SHP77 (cell line): ENCODE data around the gene DIP2C.
"Not testable (repeated sequence)": the region's sequence is repeated elsewhere in the genome, so short reads cannot be mapped to it uniquely, and the experiment has no call there.

Source experiments
- DNase-seq, 2 experiments: peaks; one replicate each; lab custom pipeline; 2025; lab: John Stamatoyannopoulos, UW

Gene DIP2C

DNA sequence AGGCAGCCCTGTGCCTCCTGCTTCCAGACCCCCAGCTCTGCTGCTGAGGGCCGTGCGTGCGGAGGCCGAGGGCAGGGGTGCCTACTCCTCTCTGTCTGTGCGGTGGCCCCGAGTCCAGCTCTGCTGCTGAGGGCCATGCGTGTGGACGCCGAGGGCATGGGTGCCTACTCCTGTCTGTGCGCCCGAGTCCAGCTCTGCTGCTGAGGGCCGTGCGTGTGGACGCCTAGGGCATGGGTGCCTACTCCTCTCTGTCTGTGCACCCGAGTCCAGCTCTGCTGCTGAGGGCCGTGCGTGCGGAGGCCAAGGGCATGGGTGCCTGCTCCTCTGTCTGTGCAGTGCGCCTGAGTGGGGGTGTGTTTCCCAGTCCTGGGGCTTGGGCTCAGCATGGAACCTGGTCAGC lies 411.5 kb downstream of the DIP2C start:
- DNase-seq = no peak

DNA sequence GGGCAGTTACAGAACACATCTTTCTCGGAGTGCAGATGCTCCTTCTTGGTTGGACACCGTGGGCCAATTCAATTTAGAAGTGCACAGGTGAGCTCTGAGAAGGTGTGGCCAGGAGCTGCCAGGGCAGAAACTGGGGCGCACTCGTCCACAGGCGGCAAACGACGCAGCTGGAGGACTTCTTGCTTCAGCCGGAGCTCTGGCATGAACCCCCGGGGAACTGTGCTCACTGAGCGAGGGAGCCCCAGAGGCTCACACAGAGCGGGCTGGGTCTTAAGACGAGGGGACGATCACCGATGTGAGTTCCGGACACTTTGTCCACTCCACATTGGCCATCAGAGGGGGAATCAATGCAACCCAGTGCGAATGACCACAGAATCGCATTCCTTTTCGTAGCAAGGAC lies 413.8 kb downstream of the DIP2C start:
- DNase-seq = no peak

DNA sequence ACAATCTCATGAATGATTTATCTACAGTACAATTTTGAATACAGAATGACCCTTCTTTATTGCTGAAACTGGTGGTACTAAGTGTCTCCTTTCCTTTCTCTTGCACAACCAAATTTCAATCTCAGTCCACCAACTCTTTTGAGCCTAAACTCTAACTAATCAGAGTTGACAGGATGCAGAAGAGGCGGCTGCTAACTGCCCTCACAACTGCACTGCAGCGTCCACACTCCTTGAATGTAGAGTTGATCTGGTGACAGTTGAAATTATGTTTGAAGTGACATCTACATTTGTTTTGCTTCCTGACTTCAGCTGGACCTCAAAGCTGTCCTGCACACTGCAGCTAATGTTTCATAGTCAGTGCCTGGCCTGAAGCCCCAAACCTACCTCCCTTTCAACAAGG lies 414.6 kb downstream of the DIP2C start:
- no peak for DNase-seq

DNA sequence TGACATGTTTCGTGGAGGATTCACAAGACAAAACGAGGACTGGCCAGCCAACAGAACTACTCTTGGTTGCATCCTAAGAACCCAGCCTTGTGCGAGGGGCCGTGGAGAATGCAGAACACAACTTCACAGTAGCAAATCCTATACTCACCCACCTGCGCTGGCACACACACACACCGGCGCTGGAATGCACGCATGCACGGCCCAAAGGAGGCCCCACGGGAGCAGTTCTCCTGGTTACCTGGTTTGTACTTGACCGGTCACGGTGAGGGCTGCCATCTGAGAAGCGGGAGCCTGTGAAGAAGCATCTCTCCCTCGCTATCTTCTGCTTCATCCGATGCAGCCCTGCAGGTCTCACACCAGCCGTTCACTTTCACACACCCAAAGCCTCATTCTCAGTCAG lies 416.4 kb downstream of the DIP2C start:
- DNase-seq = no peak

DNA sequence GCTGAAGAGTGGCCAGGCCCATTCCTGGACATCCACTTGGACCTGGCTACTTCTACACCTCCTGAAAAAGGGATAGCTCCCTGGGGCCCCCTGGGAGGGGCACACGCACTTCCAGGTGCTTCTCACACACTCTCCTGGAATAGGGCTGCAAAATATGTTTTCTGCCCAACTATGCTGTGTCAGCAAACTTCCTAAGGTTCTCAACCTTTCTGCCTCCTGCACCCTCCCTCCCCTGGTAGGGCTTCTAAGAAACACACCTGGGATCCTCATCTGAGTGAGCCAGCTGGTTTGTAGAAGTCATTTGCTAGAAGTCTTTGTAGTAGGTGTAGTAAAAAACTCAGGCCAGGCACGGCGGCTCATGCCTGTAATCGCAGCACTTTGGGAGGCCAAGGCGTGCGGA lies 417.7 kb downstream of the DIP2C start:
- DNase-seq = no peak

DNA sequence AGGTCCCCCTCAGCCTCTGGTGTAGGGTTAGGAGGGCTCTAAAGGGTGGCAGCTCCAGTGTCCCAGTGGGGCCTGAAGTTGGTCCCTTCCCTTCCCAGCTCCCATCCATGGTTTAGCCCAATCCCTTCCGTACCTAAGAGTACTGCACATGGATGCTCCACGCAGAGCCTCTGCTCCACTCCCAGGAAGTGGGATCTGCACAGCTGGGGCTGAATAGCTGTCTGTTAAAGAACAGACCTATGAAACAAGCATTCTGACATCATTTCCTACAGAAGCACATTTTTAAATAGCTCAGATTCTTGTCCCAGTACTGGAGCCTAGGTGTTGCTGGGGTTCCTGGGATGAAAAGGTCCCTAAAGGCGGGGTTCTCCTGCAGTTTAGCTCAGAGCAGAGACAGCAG lies 418.3 kb downstream of the DIP2C start:
- DNase-seq = no peak

DNA sequence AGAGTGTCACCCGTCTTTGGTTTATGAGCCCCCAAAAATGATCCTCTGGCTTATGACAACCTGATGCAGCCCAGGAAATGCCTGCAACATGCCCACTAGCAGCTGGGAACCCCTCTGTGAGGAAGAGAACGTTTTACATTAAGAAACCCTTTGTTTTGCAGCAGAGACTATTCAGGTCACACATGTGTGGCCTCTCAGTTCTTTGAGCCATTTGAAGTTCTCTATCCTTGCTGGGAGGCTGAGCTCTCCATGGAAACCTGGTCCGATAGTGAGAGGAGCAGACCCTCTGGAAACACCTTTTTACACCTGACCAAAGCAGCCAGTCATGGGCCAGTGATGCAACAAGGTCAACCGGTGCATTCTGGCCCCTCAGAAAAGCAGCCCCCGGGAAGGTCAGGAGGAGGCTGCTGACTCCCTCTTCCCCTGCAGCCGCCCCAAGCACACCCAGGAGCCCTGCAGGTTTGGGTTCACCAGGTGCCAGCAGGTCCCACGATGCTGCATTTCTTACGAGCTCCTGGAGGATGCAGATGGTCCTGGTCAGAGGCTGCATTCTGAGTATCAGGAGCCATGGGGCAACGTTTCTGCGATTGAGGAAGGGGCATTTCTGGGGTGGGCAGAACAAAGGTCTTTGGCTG lies 419.9 kb downstream of the DIP2C start:
- DNase-seq = no peak

DNA sequence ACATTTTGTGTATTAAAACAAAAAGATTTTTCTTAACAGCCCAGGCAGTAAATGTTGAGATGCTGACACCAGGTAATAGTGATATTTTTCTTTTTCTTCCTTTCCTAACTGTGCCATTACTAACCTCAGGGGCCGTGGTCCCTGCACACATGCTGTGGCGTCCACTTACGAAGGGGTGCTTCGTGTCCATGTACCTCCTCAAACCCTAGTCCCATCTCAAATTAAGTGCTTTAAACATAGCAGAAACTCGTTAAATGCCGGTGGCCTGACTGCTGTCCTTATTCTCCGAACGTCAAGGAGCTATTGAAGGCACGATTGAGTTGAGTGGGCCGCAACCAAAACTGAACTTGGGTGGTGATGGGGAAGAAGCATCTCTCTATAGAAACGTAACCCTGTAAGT lies 421.8 kb downstream of the DIP2C start:
- DNase-seq = no peak

DNA sequence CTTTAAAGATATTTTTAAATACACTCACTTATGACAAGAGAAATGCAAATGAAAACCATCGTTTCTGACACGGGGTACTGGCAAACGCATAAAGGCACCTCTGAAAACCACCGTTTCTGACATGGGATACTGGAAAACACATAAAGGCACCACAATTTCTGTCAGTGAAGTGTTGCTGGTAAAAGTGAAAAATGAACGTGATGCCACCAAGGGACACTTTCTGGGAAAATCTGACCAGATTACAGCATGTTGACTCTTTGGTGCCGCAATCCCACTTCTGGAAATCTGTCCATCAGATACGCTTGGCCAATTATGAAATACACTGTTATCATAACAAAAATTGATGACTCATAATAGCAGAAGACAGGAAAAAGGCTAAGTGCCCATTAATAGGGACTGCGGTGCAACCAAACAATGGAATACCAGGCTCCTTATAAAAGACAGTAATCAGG lies 422.5 kb downstream of the DIP2C start:
- peak; percentile 5 to 8 for DNase-seq

DNA sequence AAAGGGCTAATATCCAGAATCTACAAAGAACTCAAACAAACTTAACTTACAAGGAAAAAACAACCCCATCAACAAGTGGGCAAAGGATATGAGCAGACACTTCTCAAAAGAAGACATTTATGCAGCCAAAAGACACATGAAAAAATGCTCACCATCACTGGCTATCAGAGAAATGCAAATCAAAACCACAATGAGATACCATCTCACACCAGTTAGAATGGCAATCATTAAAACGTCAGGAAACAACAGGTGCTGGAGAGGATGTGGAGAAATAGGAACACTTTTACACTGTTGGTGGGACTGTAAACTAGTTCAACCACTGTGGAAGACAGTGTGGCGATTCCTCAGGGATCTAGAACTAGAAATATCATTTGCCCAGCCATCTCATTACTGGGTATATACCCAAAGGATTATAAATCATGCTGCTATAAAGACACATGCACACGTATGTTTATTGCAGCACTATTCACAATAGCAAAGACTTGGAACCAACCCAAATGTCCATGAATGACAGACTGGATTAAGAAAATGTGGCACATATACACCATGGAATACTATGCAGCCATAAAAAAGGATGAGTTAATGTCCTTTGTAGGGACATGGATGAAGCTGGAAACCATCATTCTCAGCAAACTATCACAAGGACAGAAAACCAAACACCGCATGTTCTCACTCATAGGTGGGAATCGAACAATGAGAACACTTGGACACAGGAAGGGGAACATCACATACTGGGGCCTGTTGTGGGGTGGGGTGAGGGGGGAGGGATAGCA lies 423.5 kb downstream of the DIP2C start:
- not testable (repeated sequence) for DNase-seq

DNA sequence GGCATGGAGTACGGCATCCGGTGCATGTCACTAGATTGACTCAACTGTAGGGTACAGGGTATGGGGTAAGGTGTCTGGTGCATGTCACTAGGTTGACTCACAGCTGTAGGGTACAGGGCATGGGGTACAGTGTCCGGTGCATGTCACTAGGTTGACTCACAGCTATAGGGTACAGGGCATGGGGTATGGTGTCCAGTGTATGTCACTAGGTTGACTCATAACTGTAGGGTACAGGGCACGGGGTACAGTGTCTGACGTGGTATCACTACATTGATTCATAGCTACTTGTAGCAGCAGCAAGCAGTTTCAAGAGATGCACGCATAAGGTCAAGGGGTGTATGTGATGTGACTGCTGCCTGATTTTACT lies 424.4 kb downstream of the DIP2C start:
- DNase-seq = not testable (repeated sequence)

DNA sequence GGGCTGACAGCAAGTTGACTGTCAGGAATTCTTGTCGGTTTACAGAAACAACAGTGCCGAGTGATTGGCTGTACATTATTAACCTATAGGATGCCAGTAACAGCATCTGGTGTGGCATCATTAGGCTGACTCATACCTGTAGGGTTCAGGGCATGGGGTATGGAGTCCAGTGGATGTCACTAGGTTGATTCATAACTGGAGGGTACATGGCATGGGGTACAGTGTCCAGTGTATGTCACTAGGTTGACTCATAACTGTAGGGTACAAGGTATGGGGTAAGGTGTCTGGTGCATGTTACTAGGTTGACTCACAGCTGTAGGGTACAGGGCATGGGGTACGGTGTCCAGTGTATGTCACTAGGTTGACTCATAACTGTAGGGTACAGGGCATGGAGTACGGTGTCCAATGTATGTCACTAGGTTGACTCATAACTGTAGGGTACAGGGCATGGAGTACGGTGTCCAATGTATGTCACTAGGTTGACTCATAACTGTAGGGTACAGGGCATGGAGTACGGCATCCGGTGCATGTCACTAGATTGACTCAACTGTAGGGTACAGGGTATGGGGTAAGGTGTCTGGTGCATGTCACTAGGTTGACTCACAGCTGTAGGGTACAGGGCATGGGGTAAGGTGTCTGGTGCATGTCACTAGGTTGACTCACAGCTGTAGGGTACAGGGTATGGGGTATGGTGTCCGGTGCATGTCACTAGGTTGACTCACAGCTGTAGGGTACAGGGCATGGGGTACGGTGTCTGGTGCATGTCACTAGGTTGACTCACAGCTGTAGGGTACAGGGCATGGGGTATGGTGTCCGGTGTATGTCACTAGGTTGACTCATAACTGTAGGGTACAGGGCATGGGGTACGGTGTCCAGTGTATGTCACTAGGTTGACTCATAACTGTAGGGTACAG lies 425.1 kb downstream of the DIP2C start:
- not testable (repeated sequence) for DNase-seq

DNA sequence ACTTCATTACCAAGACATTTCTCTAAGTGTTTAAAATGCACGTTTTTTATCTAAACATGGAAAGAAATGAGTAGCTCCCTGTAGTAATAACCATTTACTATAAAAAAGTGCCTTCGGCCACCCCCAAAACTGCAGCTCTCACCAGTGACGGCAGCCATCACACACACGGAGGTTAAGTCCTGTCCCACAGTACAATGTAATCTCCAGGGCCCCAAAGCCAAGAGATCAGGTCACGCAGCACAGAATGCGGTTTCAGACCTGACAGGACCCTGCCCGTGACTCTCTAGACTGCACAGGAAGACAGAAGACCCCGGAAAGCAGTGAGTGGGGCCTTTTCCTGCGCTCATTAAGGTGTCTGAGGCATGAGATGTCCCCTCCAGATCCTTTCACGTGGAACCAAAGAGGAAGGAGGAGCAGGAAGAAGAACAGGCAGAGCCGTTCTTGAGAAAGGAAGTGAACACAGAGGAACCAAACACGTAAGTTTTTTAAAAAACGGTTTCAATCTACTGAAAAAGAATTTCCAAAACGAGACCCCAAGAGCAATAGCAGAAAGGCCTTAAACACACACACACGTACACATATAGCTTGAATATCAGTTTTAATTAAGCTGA lies 428.5 kb downstream of the DIP2C start:
- no peak for DNase-seq

DNA sequence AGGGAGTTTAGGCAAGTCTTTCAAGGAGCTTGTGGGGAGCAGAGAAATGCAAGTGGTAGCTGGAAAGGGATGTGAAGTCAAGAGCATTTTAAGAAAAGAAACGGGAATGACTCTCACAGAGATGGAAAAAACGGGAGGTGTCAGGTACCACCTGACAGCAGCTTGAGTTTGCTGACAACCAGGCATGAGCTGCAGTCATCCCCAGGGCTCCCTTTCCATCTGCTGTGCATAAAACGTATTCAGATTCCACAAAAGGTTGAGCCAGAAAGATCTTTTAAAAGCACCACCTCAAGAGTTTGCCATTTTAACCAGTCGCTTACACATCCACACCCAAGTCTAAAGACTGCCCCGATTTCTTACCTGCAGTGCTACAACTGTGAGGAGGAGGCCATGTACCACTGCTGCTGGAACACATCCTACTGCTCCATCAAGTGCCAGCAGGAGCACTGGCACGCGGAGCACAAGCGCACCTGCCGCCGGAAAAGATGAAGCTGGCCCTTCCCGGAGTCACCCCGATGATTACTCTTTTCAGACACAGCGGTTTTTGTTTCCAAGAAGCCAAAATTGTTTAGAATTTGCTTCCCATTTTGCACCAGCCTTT lies 437.4 kb downstream of the DIP2C start:
- DNase-seq = no peak

DNA sequence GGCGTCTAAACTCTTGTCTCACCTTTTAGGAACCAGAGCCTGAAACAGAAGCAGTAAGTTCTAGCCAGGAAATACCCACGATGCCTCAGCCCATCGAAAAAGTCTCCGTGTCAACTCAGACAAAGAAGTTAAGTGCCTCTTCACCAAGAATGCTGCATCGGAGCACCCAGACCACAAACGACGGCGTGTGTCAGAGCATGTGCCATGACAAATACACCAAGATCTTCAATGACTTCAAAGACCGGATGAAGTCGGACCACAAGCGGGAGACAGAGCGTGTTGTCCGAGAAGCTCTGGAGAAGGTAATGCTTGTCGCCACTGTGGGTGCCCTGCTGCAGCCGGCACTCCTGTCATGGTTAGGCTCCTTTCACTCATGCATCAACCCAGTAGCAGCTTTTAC lies 441.2 kb downstream of the DIP2C start:
- DNase-seq = no peak

DNA sequence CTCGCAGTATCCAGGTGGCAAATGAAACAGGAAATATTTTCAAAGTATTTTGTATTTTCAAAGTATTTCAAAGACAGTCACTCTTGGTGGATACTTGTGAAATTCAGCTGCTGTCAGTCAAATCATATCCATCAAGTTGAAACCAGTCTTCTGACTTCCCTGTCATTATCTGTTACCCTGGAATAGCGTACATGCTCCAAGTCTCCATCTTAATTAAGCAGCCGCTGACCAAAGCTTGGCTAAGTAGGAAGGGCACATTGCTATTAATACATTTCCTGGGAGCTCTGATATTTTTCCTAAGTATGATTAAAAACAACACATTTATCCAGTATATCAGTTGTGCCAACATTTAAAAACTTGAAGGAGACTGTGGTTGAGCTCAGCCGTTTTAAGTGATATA lies 442.0 kb downstream of the DIP2C start:
- no peak for DNase-seq

DNA sequence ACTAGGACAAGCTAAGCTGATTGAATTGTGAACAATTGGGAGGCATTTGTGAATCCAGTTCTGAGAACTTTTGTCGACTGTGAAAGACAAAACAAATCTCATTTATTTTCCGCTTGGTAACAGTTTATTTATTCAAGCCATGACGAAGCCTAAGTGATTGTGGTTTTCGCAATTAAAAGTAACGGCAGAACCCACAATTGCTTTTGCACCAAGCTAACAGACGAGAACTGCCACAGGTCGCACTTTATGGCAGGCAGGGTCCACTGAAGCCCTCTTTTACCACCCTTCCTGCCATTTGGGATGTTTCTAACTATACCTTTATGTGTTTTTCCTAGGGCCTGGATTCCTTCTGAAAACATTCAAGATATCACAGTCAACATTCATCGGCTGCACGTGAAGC lies 443.0 kb downstream of the DIP2C start:
- no peak for DNase-seq

DNA sequence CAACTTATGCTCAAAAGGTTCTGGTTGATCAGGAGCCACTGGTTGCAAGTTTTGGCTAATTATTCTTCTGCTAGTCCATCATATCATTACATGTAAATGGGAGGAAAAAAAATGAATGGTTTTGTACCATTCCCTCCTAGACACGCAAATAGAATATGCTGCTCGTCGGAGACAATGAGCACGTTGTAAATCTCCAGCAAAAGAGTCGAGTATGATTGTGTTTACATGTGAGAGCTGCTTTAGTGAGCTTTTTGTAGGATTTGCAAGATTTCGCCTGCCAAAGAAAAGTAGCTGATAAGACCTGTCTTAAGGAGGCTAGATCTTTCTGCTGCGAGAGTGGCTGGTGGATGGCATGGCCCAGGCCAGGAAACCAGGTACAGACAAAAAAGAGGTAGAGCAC lies 445.2 kb downstream of the DIP2C start:
- no peak for DNase-seq

DNA sequence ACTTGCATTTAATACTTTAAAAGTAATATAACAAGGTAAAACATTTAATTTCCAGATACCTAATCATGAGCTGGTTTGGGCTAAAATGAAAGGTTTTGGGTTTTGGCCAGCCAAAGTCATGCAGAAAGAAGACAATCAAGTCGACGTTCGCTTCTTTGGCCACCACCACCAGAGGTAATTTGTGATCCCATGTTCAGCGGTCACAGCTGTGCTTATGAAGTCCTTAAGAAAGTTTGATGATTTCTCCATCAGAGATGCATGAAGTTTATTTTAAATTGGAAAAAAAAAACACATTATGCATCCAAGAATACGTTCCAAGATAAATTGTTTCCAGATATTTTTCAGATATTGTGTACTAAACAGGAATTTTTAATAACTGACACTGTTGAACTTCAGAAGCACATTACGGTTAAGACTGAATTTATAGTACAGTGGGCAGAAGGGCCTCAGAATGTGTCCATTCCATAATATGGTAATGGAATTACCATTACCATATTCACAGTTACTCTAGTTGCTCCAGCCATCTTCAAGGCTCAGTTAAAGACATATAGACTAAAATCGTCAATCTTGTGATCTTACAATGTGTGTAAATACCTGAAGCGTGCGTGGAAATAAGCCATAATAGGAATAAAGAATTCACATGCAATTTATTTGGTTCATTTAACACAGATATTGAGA lies 447.4 kb downstream of the DIP2C start:
- no peak for DNase-seq

DNA sequence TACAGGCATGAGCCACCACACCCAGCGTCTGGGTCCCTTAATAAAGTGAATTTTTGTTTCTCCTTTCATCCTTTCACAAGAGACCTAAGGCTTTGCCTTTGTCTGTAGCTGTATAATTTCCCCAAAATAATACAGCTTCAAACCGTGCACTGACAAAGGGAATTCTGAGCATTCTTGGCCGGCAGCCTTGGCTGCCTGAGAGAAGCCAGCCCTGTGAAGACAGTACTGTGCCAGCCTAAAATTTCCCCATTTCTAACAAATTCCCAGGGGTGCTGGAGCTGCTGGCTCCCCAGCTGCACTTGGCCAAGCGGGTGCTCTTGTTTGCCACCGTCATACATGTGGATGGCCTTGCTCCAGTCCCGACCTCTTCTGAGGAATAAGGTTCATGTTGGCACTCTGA lies 448.0 kb downstream of the DIP2C start:
- DNase-seq = no peak

DNA sequence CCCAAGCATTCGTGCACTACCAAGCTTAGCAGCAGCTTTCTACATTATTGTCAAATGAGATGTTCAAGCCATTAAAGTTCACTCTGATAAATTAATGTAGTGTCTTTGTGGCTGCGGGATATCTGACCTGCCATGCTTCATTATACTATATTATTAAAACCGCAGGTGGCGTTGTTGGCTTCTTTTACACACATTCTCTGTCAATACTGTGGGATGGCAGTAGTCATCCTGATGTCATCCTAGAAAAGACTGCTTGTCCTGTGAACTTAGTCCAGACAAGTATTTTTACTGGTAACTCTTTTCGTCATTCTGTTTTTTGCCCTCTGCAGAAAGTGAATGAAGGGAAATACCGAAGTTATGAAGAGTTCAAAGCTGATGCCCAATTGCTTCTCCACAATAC lies 450.4 kb downstream of the DIP2C start:
- DNase-seq = no peak
